Type B pancreatic cell (in vitro differentiated cells): ENCODE results near the gene DGCR2. TPM values are rescaled to one million over a fixed set of nuclear protein-coding genes. Genes with fewer than 3 reads are reported as not detected.
"Not testable (repeated sequence)": the region's sequence is repeated elsewhere in the genome, so short reads cannot be mapped to it uniquely, and the experiment has no call there.

Experiments used
- DNase-seq: peaks from one replicate; pipeline ENCODE4 v3.0.0; 2021; ENCODE audit warnings: mixed read lengths; ENCODE audit not compliant: unreplicated experiment; ENCODE audit errors: extremely low spot score
- H3K27ac Mint-ChIP-seq: 2 replicates; pipeline ENCODE4 v1.8.0; 2021; ENCODE audit warnings: mild to moderate bottlenecking, mixed read lengths
- H3K27me3 Mint-ChIP-seq: 2 replicates; pipeline ENCODE4 v1.8.0; 2021; ENCODE audit warnings: mixed read lengths
- H3K36me3 Mint-ChIP-seq: 2 replicates; pipeline ENCODE4 v1.8.0; 2021; ENCODE audit warnings: mixed read lengths
- H3K4me1 Mint-ChIP-seq: one replicate; pipeline ENCODE4 v1.8.0; 2021; ENCODE audit warnings: mixed read lengths; ENCODE audit not compliant: unreplicated experiment
- H3K4me3 Mint-ChIP-seq: 2 replicates; pipeline ENCODE4 v1.8.0; 2021; ENCODE audit warnings: mild to moderate bottlenecking, mixed read lengths
- H3K9me3 Mint-ChIP-seq: 2 replicates; pipeline ENCODE4 v1.8.0; 2021; ENCODE audit warnings: mixed read lengths
- CTCF ChIP-seq: fragments of 200-600 bp; sonication (generic); conservative IDR thresholded peaks from 2 replicates; pipeline ENCODE4 v1.5.0; 2021; ENCODE audit warnings: antibody characterized with exemption, mild to moderate bottlenecking
- total RNA-seq: library from RNA; stranded (reverse); gene quantifications from 2 replicates; pipeline ENCODE4 v1.2.1, GENCODE V29; 2021; ENCODE audit warnings: low replicate concordance

Gene DGCR2
- total RNA-seq, 1 donor from 2014 or later, result 83.1 TPM

DNA sequence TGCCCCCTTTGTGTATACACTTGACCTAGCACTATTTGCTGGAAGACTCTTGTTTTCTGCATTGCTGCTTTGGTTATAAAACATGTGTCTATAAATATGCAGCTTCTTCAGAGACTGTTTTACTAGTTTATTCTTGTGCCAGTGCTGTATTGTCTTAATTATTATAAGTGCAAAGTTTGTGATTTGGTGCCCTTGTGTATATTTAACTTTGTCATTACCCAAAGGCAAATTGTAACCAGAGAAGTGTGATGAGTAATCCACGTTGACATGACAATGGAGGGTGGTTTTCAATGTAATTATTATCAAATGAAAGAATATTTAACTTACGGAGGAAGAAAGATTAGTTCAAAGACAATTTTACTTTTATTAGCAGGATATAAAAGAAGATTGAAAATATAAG lies 111.1 kb downstream of the DGCR2 start:
- no peaks in the 10 kb centered on the region for H3K9me3 Mint-ChIP-seq
- TF ChIP-seq CTCF, result no peak
- no peak overlapping the region for H3K27ac Mint-ChIP-seq
- no peak overlapping the region for H3K4me3 Mint-ChIP-seq
- H3K36me3 Mint-ChIP-seq, result no peaks in the 10 kb centered on the region
- peaks cover 8% of the 10 kb centered on the region for H3K27me3 Mint-ChIP-seq
- DNase-seq, result no peak
- no peaks in the 10 kb centered on the region for H3K4me1 Mint-ChIP-seq

GRCh38 chr22:19005905-19006304 lies 116.3 kb downstream of the DGCR2 start:
- H3K27ac Mint-ChIP-seq, result no peak overlapping the region
- H3K4me1 Mint-ChIP-seq, result no peaks in the 10 kb centered on the region
- H3K36me3 Mint-ChIP-seq, result no peaks in the 10 kb centered on the region
- no peak overlapping the region for H3K4me3 Mint-ChIP-seq
- TF ChIP-seq CTCF, result no peak
- no peaks in the 10 kb centered on the region for H3K9me3 Mint-ChIP-seq
- DNase-seq, result no peak
- peaks cover 26% of the 10 kb centered on the region for H3K27me3 Mint-ChIP-seq

- Mint-ChIP-seq H3K4me3 (no peak overlapping the region), H3K27ac (no peak overlapping the region), H3K4me1 (no peaks in the 10 kb centered on the region), H3K27me3 (peaks cover 40% of the 10 kb centered on the region), H3K9me3 (no peaks in the 10 kb centered on the region), H3K36me3 (no peaks in the 10 kb centered on the region)
- no peak for TF ChIP-seq CTCF
- DNase-seq, result no peak
Measured at GRCh38 chr22:19004471-19004870, 117.7 kb downstream of the DGCR2 start.

- DNase-seq, result no peak
- no peak for TF ChIP-seq CTCF
- Mint-ChIP-seq H3K27ac (no peak overlapping the region), H3K4me1 (no peaks in the 10 kb centered on the region), H3K36me3 (no peaks in the 10 kb centered on the region), H3K27me3 (peaks cover 46% of the 10 kb centered on the region), H3K9me3 (no peaks in the 10 kb centered on the region), H3K4me3 (no peak overlapping the region)
Measured at GRCh38 chr22:19003508-19003907, 118.7 kb downstream of the DGCR2 start.

DNA sequence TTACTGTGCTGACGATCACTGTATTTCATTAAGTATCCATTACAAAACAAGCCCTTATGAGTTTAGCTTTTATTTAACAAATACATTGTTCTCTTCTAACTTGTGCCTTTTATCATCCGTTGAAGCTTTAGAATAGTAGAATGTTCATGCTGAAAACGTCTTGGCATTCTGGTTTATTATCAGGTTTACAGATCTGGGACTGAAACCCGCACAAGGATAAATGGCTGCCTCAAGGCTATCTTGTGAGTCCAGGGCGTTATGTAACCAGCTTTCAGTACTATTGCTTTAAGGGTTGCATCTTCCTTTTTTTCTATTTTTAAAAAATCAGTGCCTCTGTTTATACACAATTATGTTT lies 119.6 kb downstream of the DGCR2 start:
- Mint-ChIP-seq H3K9me3 (no peaks in the 10 kb centered on the region), H3K36me3 (no peaks in the 10 kb centered on the region), H3K4me3 (no peak overlapping the region), H3K4me1 (no peaks in the 10 kb centered on the region), H3K27ac (no peak overlapping the region), H3K27me3 (peaks cover 55% of the 10 kb centered on the region)
- no peak for TF ChIP-seq CTCF
- no peak for DNase-seq

GRCh38 chr22:19001204-19001603 lies 121.0 kb downstream of the DGCR2 start:
- Mint-ChIP-seq H3K27ac (no peak overlapping the region), H3K27me3 (peaks cover 65% of the 10 kb centered on the region), H3K4me3 (no peak overlapping the region), H3K9me3 (no peaks in the 10 kb centered on the region), H3K4me1 (no peaks in the 10 kb centered on the region), H3K36me3 (no peaks in the 10 kb centered on the region)
- TF ChIP-seq CTCF, result no peak
- DNase-seq, result no peak

DNA sequence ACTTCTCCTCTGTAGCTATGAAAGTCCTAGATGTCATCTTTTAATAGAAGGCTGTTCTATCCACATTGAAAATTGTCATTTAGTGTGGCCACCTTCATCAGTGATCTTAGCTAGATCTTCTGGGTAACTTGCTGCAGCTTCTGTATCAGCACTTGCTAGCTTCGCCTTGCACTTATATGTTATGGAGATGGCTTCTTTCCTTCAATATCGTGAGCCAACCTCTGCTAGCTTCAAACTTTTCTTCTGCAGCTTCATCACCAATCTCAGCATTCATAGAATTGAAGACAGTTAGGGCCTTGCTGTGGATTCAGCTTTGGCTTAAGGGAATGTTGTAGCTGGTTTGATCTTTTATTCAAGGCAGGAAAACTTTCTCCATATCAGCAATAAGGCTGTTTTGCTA lies 122.1 kb downstream of the DGCR2 start:
- not testable (repeated sequence) for DNase-seq, H3K27ac Mint-ChIP-seq, H3K36me3 Mint-ChIP-seq, H3K9me3 Mint-ChIP-seq, H3K4me3 Mint-ChIP-seq, H3K4me1 Mint-ChIP-seq
- H3K27me3 Mint-ChIP-seq, result peaks cover 65% of the 10 kb centered on the region
